H9 (cell line): ENCODE data around the gene KIZ. TPM values are rescaled to one million over a fixed set of nuclear protein-coding genes. Genes with fewer than 3 reads are reported as not detected.

Experiments
- DNase-seq: peaks from one replicate; pipeline ENCODE4 v3.0.0-alpha.2; 2017
- H2AFZ ChIP-seq: one replicate; pipeline ENCODE4 v1.6.1; 2013; ENCODE audit warnings: mild to moderate bottlenecking, low read length, control low read depth, moderate library complexity
- H2AK5ac ChIP-seq: 2 replicates; pipeline ENCODE4 v1.6.1; 2013; ENCODE audit warnings: low read length, control low read depth, mixed read lengths; ENCODE audit not compliant: insufficient read length
- H2BK120ac ChIP-seq: one replicate; pipeline ENCODE4 v1.6.1; 2013; ENCODE audit warnings: low read depth, mild to moderate bottlenecking, low read length, control low read depth, inconsistent platforms; ENCODE audit not compliant: poor library complexity, severe bottlenecking
- H2BK12ac ChIP-seq: 2 replicates; pipeline ENCODE4 v1.6.1; 2013; ENCODE audit warnings: low read length, control low read depth, mixed read lengths, low read depth; ENCODE audit not compliant: insufficient read length
- H2BK15ac ChIP-seq: 2 replicates; pipeline ENCODE4 v1.6.1; 2013; ENCODE audit warnings: low read depth, low read length, control low read depth
- H2BK20ac ChIP-seq: one replicate; pipeline ENCODE4 v1.6.1; 2013; ENCODE audit warnings: low read depth, mild to moderate bottlenecking, low read length, control low read depth, inconsistent platforms; ENCODE audit not compliant: poor library complexity, severe bottlenecking
- H2BK5ac ChIP-seq: 2 replicates; pipeline ENCODE4 v1.6.1; 2013; ENCODE audit warnings: low read length, control low read depth, mixed read lengths; ENCODE audit not compliant: insufficient read length
- H3K14ac ChIP-seq: 2 replicates; pipeline ENCODE4 v1.6.1; 2013; ENCODE audit warnings: low read length, control low read depth; ENCODE audit not compliant: insufficient read depth
- H3K18ac ChIP-seq: 2 replicates; pipeline ENCODE4 v1.6.1; 2013; ENCODE audit warnings: low read depth, mild to moderate bottlenecking, mixed read lengths, low read length, control low read depth; ENCODE audit not compliant: insufficient read length
- H3K23ac ChIP-seq: 2 replicates; pipeline ENCODE4 v1.6.1; 2013; ENCODE audit warnings: low read length, control low read depth, mixed read lengths, low read depth; ENCODE audit not compliant: insufficient read length
- H3K23me2 ChIP-seq: 2 replicates; pipeline ENCODE4 v1.6.1; 2013; ENCODE audit warnings: low read depth, mild to moderate bottlenecking, mixed read lengths, low read length, control low read depth; ENCODE audit not compliant: insufficient read length, poor library complexity, severe bottlenecking
- H3K27ac ChIP-seq: 2 replicates; pipeline ENCODE4 v1.5.1; 2013; ENCODE audit warnings: low read length, control low read depth, mixed read lengths, low read depth; ENCODE audit not compliant: insufficient read length
- H3K27me3 ChIP-seq: 2 replicates; pipeline ENCODE4 v1.6.1; 2013; ENCODE audit warnings: low read length, control low read depth, inconsistent platforms; ENCODE audit not compliant: insufficient read depth
- H3K4ac ChIP-seq: 2 replicates; pipeline ENCODE4 v1.6.1; 2013; ENCODE audit warnings: low read depth, mild to moderate bottlenecking, control low read depth, inconsistent platforms, low read length, moderate library complexity
- H3K4me1 ChIP-seq: 2 replicates; pipeline ENCODE4 v1.6.1; 2013; ENCODE audit warnings: low read length, control low read depth, inconsistent platforms; ENCODE audit not compliant: insufficient read depth
- H3K4me2 ChIP-seq: 2 replicates; pipeline ENCODE4 v1.6.1; 2013; ENCODE audit warnings: low read length, control low read depth, mixed read lengths; ENCODE audit not compliant: insufficient read length, insufficient read depth
- H3K56ac ChIP-seq: 2 replicates; pipeline ENCODE4 v1.6.1; 2013; ENCODE audit warnings: low read depth, mild to moderate bottlenecking, mixed read lengths, low read length, control low read depth; ENCODE audit not compliant: insufficient read length
- H3K79me1 ChIP-seq: 2 replicates; pipeline ENCODE4 v1.6.1; 2013; ENCODE audit warnings: low read depth, mild to moderate bottlenecking, moderate library complexity, low read length, control low read depth, inconsistent platforms; ENCODE audit not compliant: insufficient read depth, poor library complexity, severe bottlenecking
- H3K79me2 ChIP-seq: 2 replicates; pipeline ENCODE4 v1.6.1; 2013; ENCODE audit warnings: low read length, control low read depth, inconsistent platforms; ENCODE audit not compliant: insufficient read depth
- H3K9ac ChIP-seq: 2 replicates; pipeline ENCODE4 v1.6.1; 2013; ENCODE audit warnings: low read length, control low read depth, mixed read lengths; ENCODE audit not compliant: insufficient read length; ENCODE audit errors: extremely low read depth
- H3K9me3 ChIP-seq: one replicate; pipeline ENCODE4 v1.6.1; 2013; ENCODE audit warnings: low read depth, low read length, inconsistent platforms; ENCODE audit not compliant: control insufficient read depth
- H3T11ph ChIP-seq: one replicate; pipeline ENCODE4 v1.6.1; 2013; ENCODE audit warnings: mild to moderate bottlenecking, low read length, control low read depth, inconsistent platforms
- H4K20me1 ChIP-seq: one replicate; pipeline ENCODE4 v1.6.1; 2013; ENCODE audit not compliant: control insufficient read depth, insufficient read length, insufficient read depth
- H4K5ac ChIP-seq: 2 replicates; pipeline ENCODE4 v1.6.1; 2013; ENCODE audit warnings: low read depth, mild to moderate bottlenecking, mixed read lengths, low read length, control low read depth; ENCODE audit not compliant: insufficient read length
- H4K8ac ChIP-seq: replicated peaks from 2 replicates; pipeline ENCODE4 v1.6.1; 2013; ENCODE audit warnings: low read length, control low read depth, mixed read lengths, low read depth; ENCODE audit not compliant: insufficient read length
- H4K91ac ChIP-seq: 2 replicates; pipeline ENCODE4 v1.6.1; 2013; ENCODE audit warnings: low read depth, mild to moderate bottlenecking, moderate library complexity, mixed read lengths, low read length, control low read depth; ENCODE audit not compliant: insufficient read length
- H3K27ac Mint-ChIP-seq, 3 experiments: 2 replicates in 2 of 3; 3 replicates in 1 of 3; pipeline ENCODE4 v1.8.0; 2020 to 2021; ENCODE audit warnings: mixed read lengths in 3 of 3, mild to moderate bottlenecking in 1 of 3, moderate library complexity in 1 of 3
- H3K27me3 Mint-ChIP-seq: 2 replicates; pipeline ENCODE4 v1.8.0; 2021; ENCODE audit warnings: low read depth, mild to moderate bottlenecking, moderate library complexity, mixed read lengths
- H3K36me3 Mint-ChIP-seq, 3 experiments: 2 replicates in 2 of 3; 3 replicates in 1 of 3; pipeline ENCODE4 v1.8.0; 2020 to 2021; ENCODE audit warnings: low read depth in 3 of 3, mixed read lengths in 3 of 3; ENCODE audit not compliant: insufficient read depth in 1 of 3
- H3K4me1 Mint-ChIP-seq, 2 experiments: 2 replicates each; pipeline ENCODE4 v1.8.0; 2020; ENCODE audit warnings: mixed read lengths in 2 of 2
- H3K4me3 Mint-ChIP-seq, 2 experiments: 2 replicates in 1 of 2; 3 replicates in 1 of 2; pipeline ENCODE4 v1.8.0; 2020 to 2021; ENCODE audit warnings: mild to moderate bottlenecking in 2 of 2, mixed read lengths in 2 of 2, moderate library complexity in 1 of 2
- H3K9me3 Mint-ChIP-seq, 2 experiments: 2 replicates in 1 of 2; 3 replicates in 1 of 2; pipeline ENCODE4 v1.8.0; 2020; ENCODE audit warnings: mild to moderate bottlenecking in 2 of 2, mixed read lengths in 2 of 2, moderate library complexity in 1 of 2
- WGBS: extraction: QIAGEN DNeasy Blood & Tissue Kit; methylation state at CpG from one replicate; pipeline ENCODE4 v1.1.7; 2013; ENCODE audit warnings: missing lambda C conversion rate, low lambda C conversion rate, mixed read lengths; ENCODE audit not compliant: insufficient read length; ENCODE audit errors: extremely low coverage; 5-methylcytosine and 5-hydroxymethylcytosine counted together
- total RNA-seq: library from RNA; stranded (reverse); gene quantifications from 2 replicates; pipeline ENCODE4 v1.2.1, GENCODE V29; 2021
- TF ChIP-seq, protein P1 (sequence below): fragments of 200-600 bp; sonication (generic); conservative IDR thresholded peaks from 3 replicates; pipeline ENCODE4 v1.8.0; 2021; ENCODE audit warnings: antibody characterized with exemption, mild to moderate bottlenecking

Gene KIZ
- total RNA-seq, 1 experiment from 2014 or later = 29.3 TPM

GRCh38 chr20:21191839-21192238, 66.0 kb downstream of the KIZ start:
- Histone ChIP-seq H3K14ac (no peak overlapping the region), H3K56ac (no peak overlapping the region), H3K79me1 (no peaks in the 10 kb centered on the region), H4K5ac (no peak overlapping the region), H3K4ac (no peak overlapping the region), H3K9ac (peak overlapping the region; percentile 10), H4K20me1 (no peaks in the 10 kb centered on the region), H2BK120ac (no peak overlapping the region), H2BK20ac (no peak overlapping the region), H3K9me3 (no peaks in the 10 kb centered on the region), H3K23ac (no peak overlapping the region), H2AFZ (no peak overlapping the region), H3K27me3 (no peaks in the 10 kb centered on the region), H4K8ac (no peak overlapping the region), H3K4me1 (peaks cover 11% of the 10 kb centered on the region), H3K23me2 (peaks cover 6% of the 10 kb centered on the region), H2BK5ac (no peak overlapping the region), H3T11ph (no peak overlapping the region), H4K91ac (no peak overlapping the region), H2AK5ac (no peak overlapping the region), H3K4me2 (peak overlapping the region; percentile 57), H2BK12ac (no peak overlapping the region), H3K27ac (peak overlapping the region; percentile 99), H2BK15ac (no peak overlapping the region), H3K79me2 (no peaks in the 10 kb centered on the region; the same call in none of the 2 replicates), H3K18ac (no peak overlapping the region)
- DNase-seq = peak; percentile 78
- WGBS = no CpG with 5 or more reads among the region's 5 CpGs
- Mint-ChIP-seq H3K4me1 (peaks cover 67 to 72% of the 10 kb centered on the region in 2 experiments), H3K36me3 (peaks cover 0 to 8% (median 0%) of the 10 kb centered on the region in 3 experiments; a peak in 5 of 7 replicates), H3K27me3 (no peaks in the 10 kb centered on the region), H3K4me3 (peak overlapping the region; percentile 57 to 77), H3K27ac (peak overlapping the region; percentile 94 to 100 (median 100)), H3K9me3 (no peaks in the 10 kb centered on the region; a peak in 1 of 5 replicates)
- TF ChIP-seq, protein P1, sequence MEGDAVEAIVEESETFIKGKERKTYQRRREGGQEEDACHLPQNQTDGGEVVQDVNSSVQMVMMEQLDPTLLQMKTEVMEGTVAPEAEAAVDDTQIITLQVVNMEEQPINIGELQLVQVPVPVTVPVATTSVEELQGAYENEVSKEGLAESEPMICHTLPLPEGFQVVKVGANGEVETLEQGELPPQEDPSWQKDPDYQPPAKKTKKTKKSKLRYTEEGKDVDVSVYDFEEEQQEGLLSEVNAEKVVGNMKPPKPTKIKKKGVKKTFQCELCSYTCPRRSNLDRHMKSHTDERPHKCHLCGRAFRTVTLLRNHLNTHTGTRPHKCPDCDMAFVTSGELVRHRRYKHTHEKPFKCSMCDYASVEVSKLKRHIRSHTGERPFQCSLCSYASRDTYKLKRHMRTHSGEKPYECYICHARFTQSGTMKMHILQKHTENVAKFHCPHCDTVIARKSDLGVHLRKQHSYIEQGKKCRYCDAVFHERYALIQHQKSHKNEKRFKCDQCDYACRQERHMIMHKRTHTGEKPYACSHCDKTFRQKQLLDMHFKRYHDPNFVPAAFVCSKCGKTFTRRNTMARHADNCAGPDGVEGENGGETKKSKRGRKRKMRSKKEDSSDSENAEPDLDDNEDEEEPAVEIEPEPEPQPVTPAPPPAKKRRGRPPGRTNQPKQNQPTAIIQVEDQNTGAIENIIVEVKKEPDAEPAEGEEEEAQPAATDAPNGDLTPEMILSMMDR = no peak
